Lung (tissue), 12 donors: ENCODE data around the gene DHX57. TPM values are rescaled to one million over a fixed set of nuclear protein-coding genes. Genes with fewer than 3 reads are reported as not detected.

Source experiments
- ATAC-seq: fragments of 200-7000 bp; cut with Tn5 transposase; one replicate; pipeline ENCODE4 v1.9.1; 2020; ENCODE audit warnings: moderate number of reproducible peaks; ENCODE audit not compliant: insufficient read depth, low FRiP score
- DNase-seq, 3 donors: peaks; one replicate each; pipeline ENCODE4 v3.0.0-alpha.2; 2013 to 2017
- H3K27ac ChIP-seq, 2 donors: one replicate each; pipeline ENCODE4 v1.5.1; 2013; ENCODE audit warnings: mild to moderate bottlenecking in 2 of 2, moderate library complexity in 2 of 2, control low read depth in 1 of 2, inconsistent platforms in 1 of 2, low read depth in 1 of 2, low read length in 1 of 2
- H3K27me3 ChIP-seq, 3 donors: one replicate each; pipeline ENCODE4 v1.5.1; 2013; ENCODE audit warnings: low read length in 2 of 3; ENCODE audit not compliant: control insufficient read depth in 3 of 3, insufficient read depth in 3 of 3
- H3K36me3 ChIP-seq, 4 donors: one replicate each; pipeline ENCODE4 v1.5.1; 2013; ENCODE audit warnings: low read length in 4 of 4, mild to moderate bottlenecking in 1 of 4, moderate library complexity in 1 of 4; ENCODE audit not compliant: control insufficient read depth in 4 of 4, insufficient read depth in 4 of 4
- H3K4me1 ChIP-seq, 5 donors: one replicate each; pipeline ENCODE4 v1.5.1; 2013; ENCODE audit warnings: low read length in 5 of 5, mild to moderate bottlenecking in 2 of 5, moderate library complexity in 1 of 5; ENCODE audit not compliant: control insufficient read depth in 5 of 5, insufficient read depth in 5 of 5
- H3K4me3 ChIP-seq: one replicate; pipeline ENCODE4 v1.5.1; 2013; ENCODE audit warnings: mild to moderate bottlenecking, control low read depth, moderate library complexity
- H3K9ac ChIP-seq, 2 donors: one replicate each; pipeline ENCODE4 v1.5.1; 2013; ENCODE audit warnings: low read length in 2 of 2, control low read depth in 1 of 2; ENCODE audit not compliant: insufficient read depth in 1 of 2
- H3K9me3 ChIP-seq, 4 donors: one replicate each; pipeline ENCODE4 v1.5.1; 2013; ENCODE audit warnings: low read length in 3 of 4, mild to moderate bottlenecking in 1 of 4, moderate library complexity in 1 of 4; ENCODE audit not compliant: control insufficient read depth in 4 of 4, insufficient read depth in 3 of 4
- CTCF ChIP-seq: IDR thresholded peaks from 2 replicates; pipeline ENCODE4 v1.5.1; 2012; ENCODE audit warnings: mild to moderate bottlenecking; ENCODE audit errors: control extremely low read depth, extremely low read depth
- WGBS, 2 donors: extraction: QIAGEN DNeasy Blood & Tissue Kit; methylation state at CpG; one replicate each; pipeline ENCODE4 v1.1.7; 2013; 5-methylcytosine and 5-hydroxymethylcytosine counted together
- polyA plus RNA-seq, 2 donors: library from polyadenylated mRNA; stranded (reverse); fragments of 200-250 nt; gene quantifications; one replicate each; pipeline ENCODE4 v1.2.1, GENCODE V29; 2013
- total RNA-seq, 2 donors: library from RNA; depleted of rRNA in 1 of 2; stranded (reverse); fragments of >200 nt in 1 of 2; gene quantifications; one replicate each; pipeline ENCODE4 v1.2.1, GENCODE V29; 2014 to 2021
- donor health status: control.
- donor health status: control.
- donor health status: Bipolar disorder and iron deficiency.
- donor health status: healthy.
- donor health status: DM: yes; HTN: yes; CAD: no.

Gene DHX57
- total and polyA plus RNA-seq, 4 donors, result 6.2 to 33.6 (median 13.0) TPM

GRCh38 chr2:38775921-38776225 lies 99.9 kb downstream of the DHX57 start:
- Histone ChIP-seq H3K27ac (no peak overlapping the region), H3K36me3 (peaks cover 0 to 1% (median under 1%) of the 10 kb centered on the region in 4 donors), H3K4me3 (no peak overlapping the region), H3K9ac (no peak overlapping the region), H3K27me3 (no peaks in the 10 kb centered on the region), H3K4me1 (peaks cover 0 to 10% (median 3%) of the 10 kb centered on the region in 5 donors), H3K9me3 (no peaks in the 10 kb centered on the region)
- no peak for ATAC-seq
- WGBS, 2 donors, result 67 to 88% methylated on average over 7 of the region's 7 CpGs
- no peak for DNase-seq
- no peak for TF ChIP-seq CTCF

- Histone ChIP-seq H3K4me3 (no peak overlapping the region), H3K27me3 (no peaks in the 10 kb centered on the region), H3K4me1 (peaks cover 0 to 10% (median 3%) of the 10 kb centered on the region in 5 donors), H3K36me3 (no peaks in the 10 kb centered on the region), H3K27ac (no peak overlapping the region), H3K9me3 (no peaks in the 10 kb centered on the region), H3K9ac (no peak overlapping the region)
- no peak for TF ChIP-seq CTCF
- DNase-seq, result no peak
- WGBS, 2 donors, result 85 to 91% methylated on average over 17 of the region's 17 CpGs
- ATAC-seq, result no peak
These were observed 100.4 kb downstream of the DHX57 start for GRCh38 chr2:38775097-38775920.

GRCh38 chr2:38771632-38772031 lies 104.1 kb downstream of the DHX57 start:
- no peak for ATAC-seq
- Histone ChIP-seq H3K9me3 (no peaks in the 10 kb centered on the region), H3K27ac (no peak overlapping the region), H3K9ac (no peak overlapping the region), H3K4me3 (no peak overlapping the region), H3K4me1 (no peaks in the 10 kb centered on the region), H3K27me3 (no peaks in the 10 kb centered on the region), H3K36me3 (no peaks in the 10 kb centered on the region)
- no peak for TF ChIP-seq CTCF
- no peak for DNase-seq
- WGBS, 2 donors, result 65 to 69% methylated on average over 5 of the region's 5 CpGs

GRCh38 chr2:38765551-38765950 lies 110.2 kb downstream of the DHX57 start:
- no peak for ATAC-seq
- DNase-seq, result no peak
- H3K36me3 ChIP-seq, result no peaks in the 10 kb centered on the region
- H3K4me3 ChIP-seq, result no peak overlapping the region
- H3K9ac ChIP-seq, result no peak overlapping the region
- 78 to 85% methylated on average over 5 of the region's 5 CpGs for WGBS, 2 donors
- H3K27ac ChIP-seq, result no peak overlapping the region
- no peak for TF ChIP-seq CTCF
- no peaks in the 10 kb centered on the region for H3K9me3 ChIP-seq
- H3K27me3 ChIP-seq, result no peaks in the 10 kb centered on the region
- H3K4me1 ChIP-seq, result no peaks in the 10 kb centered on the region
